Measurements from ENCODE around the gene QSER1.

QSER1 gene

DNA sequence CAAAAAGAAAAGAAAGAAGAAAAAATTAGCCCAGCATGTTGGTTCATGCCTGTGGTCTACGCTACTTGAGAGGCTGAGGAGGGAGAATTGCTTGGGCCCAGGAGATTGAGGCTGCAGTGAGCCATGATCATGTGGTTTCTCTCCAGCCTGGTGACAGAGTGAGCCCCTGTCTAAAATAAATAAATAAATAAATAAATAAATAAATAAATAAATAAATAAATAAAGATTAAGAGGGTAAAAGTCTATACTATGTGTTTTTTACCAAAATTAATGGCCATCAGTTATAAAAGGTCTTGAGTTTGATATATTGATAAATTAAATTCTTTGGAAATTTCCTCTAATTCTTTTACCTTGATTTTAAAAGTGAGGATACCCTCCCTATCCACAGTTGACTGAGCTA is 97.9 kb downstream of the QSER1 start:
- Histone ChIP-seq H3K27me3 (no peaks in the 10 kb centered on the region), H3K4me1 (no peaks in the 10 kb centered on the region), H3K9me3 (peaks cover 0 to 4% (median 0%) of the 10 kb centered on the region in 3 donors), H3K36me3 (no peaks in the 10 kb centered on the region), H3K27ac (no peak overlapping the region), H3K4me3 (no peak overlapping the region)
- no peak for DNase-seq
- intact Hi-C loops (cut with DNase I; ENCODE audit: low total_unique reads) = no loop called here
- TF ChIP-seq, protein P1, sequence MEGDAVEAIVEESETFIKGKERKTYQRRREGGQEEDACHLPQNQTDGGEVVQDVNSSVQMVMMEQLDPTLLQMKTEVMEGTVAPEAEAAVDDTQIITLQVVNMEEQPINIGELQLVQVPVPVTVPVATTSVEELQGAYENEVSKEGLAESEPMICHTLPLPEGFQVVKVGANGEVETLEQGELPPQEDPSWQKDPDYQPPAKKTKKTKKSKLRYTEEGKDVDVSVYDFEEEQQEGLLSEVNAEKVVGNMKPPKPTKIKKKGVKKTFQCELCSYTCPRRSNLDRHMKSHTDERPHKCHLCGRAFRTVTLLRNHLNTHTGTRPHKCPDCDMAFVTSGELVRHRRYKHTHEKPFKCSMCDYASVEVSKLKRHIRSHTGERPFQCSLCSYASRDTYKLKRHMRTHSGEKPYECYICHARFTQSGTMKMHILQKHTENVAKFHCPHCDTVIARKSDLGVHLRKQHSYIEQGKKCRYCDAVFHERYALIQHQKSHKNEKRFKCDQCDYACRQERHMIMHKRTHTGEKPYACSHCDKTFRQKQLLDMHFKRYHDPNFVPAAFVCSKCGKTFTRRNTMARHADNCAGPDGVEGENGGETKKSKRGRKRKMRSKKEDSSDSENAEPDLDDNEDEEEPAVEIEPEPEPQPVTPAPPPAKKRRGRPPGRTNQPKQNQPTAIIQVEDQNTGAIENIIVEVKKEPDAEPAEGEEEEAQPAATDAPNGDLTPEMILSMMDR (IDR thresholded peaks at IDR 0.05) = no peak

DNA sequence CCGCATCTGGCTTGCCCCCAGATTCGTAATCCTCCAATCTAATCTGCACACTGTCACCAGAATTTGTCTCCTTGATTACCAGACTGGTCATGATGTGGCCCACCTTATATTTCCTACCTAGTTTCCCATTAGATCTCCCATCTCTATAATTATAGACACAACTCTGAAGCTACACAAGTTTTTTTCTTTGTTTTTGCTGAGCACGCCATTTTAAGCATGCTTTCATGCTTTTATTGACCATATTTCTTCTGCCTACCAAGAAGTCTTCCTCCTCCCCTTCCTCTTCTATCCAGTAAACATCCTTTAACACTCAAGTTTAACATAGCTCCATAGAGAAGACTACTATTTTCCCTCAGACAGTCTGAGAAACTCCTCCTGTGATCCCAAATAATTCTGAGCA is 98.8 kb downstream of the QSER1 start:
- TF ChIP-seq, protein P1 (IDR thresholded peaks at IDR 0.05) = no peak
- no peak overlapping the region for H3K4me3 ChIP-seq
- H3K27ac ChIP-seq = no peak overlapping the region
- no peaks in the 10 kb centered on the region for H3K36me3 ChIP-seq
- no peaks in the 10 kb centered on the region for H3K27me3 ChIP-seq
- intact Hi-C loops (cut with DNase I; ENCODE audit: low total_unique reads) = no loop called here
- no peaks in the 10 kb centered on the region for H3K4me1 ChIP-seq
- DNase-seq = no peak
- H3K9me3 ChIP-seq = peaks cover 0 to 4% (median 0%) of the 10 kb centered on the region in 3 donors

DNA sequence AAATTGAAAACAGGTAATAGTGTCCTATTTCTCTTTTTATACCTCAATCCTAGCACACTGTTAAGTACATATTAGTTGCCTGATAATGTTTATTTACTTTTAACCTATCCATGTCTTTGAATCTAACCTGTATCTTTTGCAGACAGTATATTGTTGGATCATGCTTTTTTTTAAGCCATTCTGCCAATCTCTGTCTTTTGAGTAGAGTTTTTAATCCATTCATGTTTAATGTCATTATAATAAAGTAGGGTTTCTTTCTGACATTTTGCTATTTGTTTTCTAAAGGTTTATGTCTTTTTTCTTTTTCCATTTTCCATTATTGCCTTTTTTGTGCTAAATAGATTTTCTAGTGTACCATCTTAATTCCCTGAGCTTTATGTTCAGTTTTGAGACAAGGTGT is 99.3 kb downstream of the QSER1 start:
- H3K4me3 ChIP-seq = no peak overlapping the region
- intact Hi-C loops (cut with DNase I; ENCODE audit: low total_unique reads) = no loop called here

DNA sequence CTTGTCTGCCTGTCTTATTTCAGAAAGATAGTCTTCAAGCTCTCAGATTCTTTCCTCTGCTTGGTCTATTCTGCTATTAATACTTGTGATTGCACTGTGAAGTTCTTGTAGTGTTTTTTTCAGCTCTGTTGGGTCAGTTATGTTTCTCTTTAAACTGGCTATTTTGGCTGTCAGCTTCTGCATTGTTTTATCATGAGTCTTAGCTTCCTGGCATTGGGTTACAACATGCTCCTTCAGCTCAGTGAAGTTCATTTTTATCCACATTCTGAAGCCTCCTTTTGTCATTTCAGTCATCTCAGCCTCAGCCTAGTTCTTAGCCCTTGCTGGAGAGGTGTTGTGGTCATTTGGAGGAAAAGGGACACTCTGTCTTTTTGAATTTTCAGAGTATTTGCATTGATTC is 107.6 kb downstream of the QSER1 start:
- Histone ChIP-seq H3K4me3 (no peak overlapping the region), H3K27me3 (no peaks in the 10 kb centered on the region), H3K36me3 (no peaks in the 10 kb centered on the region), H3K27ac (no peak overlapping the region), H3K9me3 (no peaks in the 10 kb centered on the region), H3K4me1 (no peaks in the 10 kb centered on the region)
- no peak for DNase-seq
- TF ChIP-seq, protein P1 (IDR thresholded peaks at IDR 0.05) = no peak
- intact Hi-C loops (cut with DNase I; ENCODE audit: low total_unique reads) = no loop called here

More for the DNA sequence above, 99.3 kb downstream of the QSER1 start:
- Histone ChIP-seq H3K36me3 (no peaks in the 10 kb centered on the region), H3K4me1 (no peaks in the 10 kb centered on the region), H3K9me3 (peaks cover 0 to 4% (median 0%) of the 10 kb centered on the region in 3 donors), H3K27ac (no peak overlapping the region), H3K27me3 (no peaks in the 10 kb centered on the region)
- TF ChIP-seq, protein P1 (IDR thresholded peaks at IDR 0.05) = no peak
- DNase-seq = no peak

DNA sequence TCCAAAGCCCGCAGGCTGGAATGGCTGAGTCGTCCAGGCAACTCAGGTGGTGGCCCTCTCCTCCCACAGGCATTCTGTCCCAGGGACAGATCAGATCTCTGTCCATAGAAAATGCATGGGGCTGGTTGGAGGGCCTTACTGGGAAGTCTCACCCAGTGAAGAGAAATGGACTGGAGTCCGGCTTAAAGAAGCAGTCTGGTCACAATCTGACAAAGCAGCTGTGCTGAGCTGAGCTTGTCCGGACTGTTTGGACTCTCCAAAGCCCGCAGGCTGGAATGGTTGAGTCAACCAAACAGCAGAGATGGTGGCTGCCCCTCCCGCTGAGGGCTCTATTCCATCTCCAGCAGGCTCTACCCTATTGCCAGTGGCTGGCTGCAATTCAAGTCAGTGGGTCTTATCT is 108.7 kb downstream of the QSER1 start:
- H3K27ac ChIP-seq = no peak overlapping the region
- H3K36me3 ChIP-seq = no peaks in the 10 kb centered on the region
- H3K4me1 ChIP-seq = no peaks in the 10 kb centered on the region
- TF ChIP-seq, protein P1 (IDR thresholded peaks at IDR 0.05) = no peak
- no peak for DNase-seq
- no peak overlapping the region for H3K4me3 ChIP-seq
- H3K9me3 ChIP-seq = no peaks in the 10 kb centered on the region
- H3K27me3 ChIP-seq = no peaks in the 10 kb centered on the region
- intact Hi-C loops (cut with DNase I; ENCODE audit: low total_unique reads) = no loop called here

Data from tibial artery (tissue), 4 donors.